Activated CD4-positive, alpha-beta T cell treated with anti-CD3 and anti-CD28 coated beads, Interleukin-2, amount 10 ng/mL, durations not matched to agents 24 days and 14 days (primary cell): Measurements from ENCODE around the gene KPTN. TPM values are rescaled to one million over a fixed set of nuclear protein-coding genes. Genes with fewer than 3 reads are reported as not detected.

Experiments used
- DNase-seq: peaks from one replicate; pipeline ENCODE4 v3.0.0; 2022
- H3K27ac Mint-ChIP-seq: one replicate; pipeline ENCODE4 v1.8.0; 2022; ENCODE audit warnings: mild to moderate bottlenecking, mixed read lengths
- H3K27me3 Mint-ChIP-seq: one replicate; pipeline ENCODE4 v1.8.0; 2022; ENCODE audit warnings: mixed read lengths
- H3K36me3 Mint-ChIP-seq: one replicate; pipeline ENCODE4 v1.8.0; 2022; ENCODE audit warnings: low read depth, mild to moderate bottlenecking, mixed read lengths
- H3K4me1 Mint-ChIP-seq: one replicate; pipeline ENCODE4 v1.8.0; 2021; ENCODE audit warnings: mixed read lengths
- H3K4me3 Mint-ChIP-seq: one replicate; pipeline ENCODE4 v1.8.0; 2022; ENCODE audit warnings: mild to moderate bottlenecking, moderate library complexity, mixed read lengths
- H3K9me3 Mint-ChIP-seq: one replicate; pipeline ENCODE4 v1.8.0; 2021; ENCODE audit warnings: mixed read lengths
- intact Hi-C: fragments of 100-400 bp; cut with micrococcal nuclease; formaldehyde crosslinking; loops from one replicate; pipeline ENCODE4 v1.15.1; 2023
- total RNA-seq: library from RNA; stranded (reverse); gene quantifications from 2 replicates; pipeline ENCODE4 v1.2.3, GENCODE V29; 2022

KPTN gene
- total RNA-seq, 1 donor from 2014 or later, result 12.2 TPM

- Mint-ChIP-seq H3K9me3 (no peaks in the 10 kb centered on the region), H3K27ac (no peak overlapping the region)
- intact Hi-C loops, result no loop called here
These were observed 19.3 kb upstream of the KPTN start for GRCh38 chr19:47503130-47503825.

GRCh38 chr19:47499863-47500830, 16.1 kb upstream of the KPTN start:
- H3K27ac Mint-ChIP-seq, result no peak overlapping the region

More at GRCh38 chr19:47503130-47503825, 19.3 kb upstream of the KPTN start:
- no peaks in the 10 kb centered on the region for H3K27me3 Mint-ChIP-seq
- H3K4me1 Mint-ChIP-seq, result peaks cover 7% of the 10 kb centered on the region
- H3K4me3 Mint-ChIP-seq, result no peak overlapping the region
- H3K36me3 Mint-ChIP-seq, result peaks cover 25% of the 10 kb centered on the region
- no peak for DNase-seq

DNA sequence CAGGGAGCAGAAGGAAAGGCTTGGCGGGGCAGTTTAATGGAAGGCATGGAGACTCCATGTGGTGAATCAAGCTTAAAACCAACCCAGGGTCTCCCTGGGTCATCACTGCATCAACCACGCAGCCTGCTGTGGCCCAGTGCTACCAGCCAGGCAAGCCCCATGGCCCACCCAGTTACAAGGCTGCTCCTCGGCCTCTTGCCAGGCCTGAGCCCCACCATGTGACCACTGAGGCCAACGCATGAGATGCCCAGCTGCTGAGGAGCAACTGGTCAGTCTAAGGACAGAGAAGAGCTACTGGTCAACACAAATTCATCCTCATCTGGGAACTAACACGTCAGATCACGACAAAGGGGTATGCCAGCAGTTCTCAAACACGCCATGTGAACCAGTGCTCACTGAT, 15.4 kb upstream of the KPTN start:
- Mint-ChIP-seq H3K4me3 (no peak overlapping the region), H3K4me1 (peaks cover 5% of the 10 kb centered on the region), H3K27me3 (no peaks in the 10 kb centered on the region), H3K9me3 (no peaks in the 10 kb centered on the region), H3K36me3 (peaks cover 32% of the 10 kb centered on the region), H3K27ac (no peak overlapping the region)
- DNase-seq, result no peak
- intact Hi-C loops, result no loop called here

More at GRCh38 chr19:47499863-47500830, 16.1 kb upstream of the KPTN start:
- Mint-ChIP-seq H3K27me3 (no peaks in the 10 kb centered on the region), H3K4me1 (peaks cover 7% of the 10 kb centered on the region), H3K9me3 (no peaks in the 10 kb centered on the region), H3K36me3 (peaks cover 32% of the 10 kb centered on the region), H3K4me3 (no peak overlapping the region)
- no peak for DNase-seq
- intact Hi-C loops, result no loop called here

GRCh38 chr19:47498561-47498960, 14.5 kb upstream of the KPTN start:
- Mint-ChIP-seq H3K27ac (no peak overlapping the region), H3K9me3 (no peaks in the 10 kb centered on the region), H3K27me3 (no peaks in the 10 kb centered on the region), H3K4me1 (peaks cover 5% of the 10 kb centered on the region), H3K4me3 (no peak overlapping the region), H3K36me3 (peaks cover 30% of the 10 kb centered on the region)
- intact Hi-C loops, result no loop called here
- DNase-seq, result no peak

- peaks cover 28% of the 10 kb centered on the region for H3K36me3 Mint-ChIP-seq
- DNase-seq, result no peak
- H3K4me3 Mint-ChIP-seq, result no peak overlapping the region
- no peaks in the 10 kb centered on the region for H3K9me3 Mint-ChIP-seq
- no peak overlapping the region for H3K27ac Mint-ChIP-seq
- intact Hi-C loops, result no loop called here
- H3K4me1 Mint-ChIP-seq, result peaks cover 2% of the 10 kb centered on the region
- H3K27me3 Mint-ChIP-seq, result no peaks in the 10 kb centered on the region
These were observed 14.0 kb upstream of the KPTN start for GRCh38 chr19:47497821-47498520.

DNA sequence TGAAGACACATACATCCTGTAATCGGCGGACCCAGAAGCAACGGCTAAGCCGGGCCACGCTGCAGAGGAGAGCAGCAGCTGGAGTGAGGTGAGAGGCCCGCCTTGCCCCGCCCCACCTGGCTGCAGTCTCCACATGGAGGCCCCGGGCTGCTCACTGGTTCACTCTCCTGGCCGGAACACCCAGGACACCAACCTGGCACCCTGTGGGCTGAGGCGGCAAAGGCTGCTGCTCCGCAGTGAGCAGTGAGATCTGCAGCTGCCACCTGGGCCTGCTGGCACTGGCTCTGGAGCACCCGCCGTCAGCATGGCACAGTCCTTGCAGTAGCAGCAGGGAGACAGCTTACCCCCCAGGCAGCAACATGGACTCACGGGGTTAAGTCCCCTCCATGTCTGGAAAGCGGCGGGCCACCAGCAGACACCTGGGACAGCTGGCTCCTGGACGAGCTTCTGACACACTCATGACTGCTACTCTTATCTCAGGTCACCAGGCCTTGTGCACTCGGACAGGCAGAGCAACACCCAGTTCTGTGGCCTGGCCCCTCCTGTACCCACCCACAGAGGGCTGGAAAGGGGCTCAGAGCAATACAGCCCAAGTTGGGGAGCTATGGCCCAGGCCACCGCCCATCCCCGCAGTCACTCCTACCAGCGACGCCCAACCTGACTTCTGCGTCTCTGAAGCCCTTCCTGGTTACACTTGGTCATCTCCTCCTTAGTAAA, 13.2 kb upstream of the KPTN start:
- DNase-seq, result no peak
- Mint-ChIP-seq H3K4me1 (peaks cover 2% of the 10 kb centered on the region), H3K9me3 (no peaks in the 10 kb centered on the region), H3K36me3 (peaks cover 24% of the 10 kb centered on the region), H3K27ac (no peak overlapping the region), H3K4me3 (no peak overlapping the region), H3K27me3 (no peaks in the 10 kb centered on the region)
- intact Hi-C loops, result no loop called here

DNA sequence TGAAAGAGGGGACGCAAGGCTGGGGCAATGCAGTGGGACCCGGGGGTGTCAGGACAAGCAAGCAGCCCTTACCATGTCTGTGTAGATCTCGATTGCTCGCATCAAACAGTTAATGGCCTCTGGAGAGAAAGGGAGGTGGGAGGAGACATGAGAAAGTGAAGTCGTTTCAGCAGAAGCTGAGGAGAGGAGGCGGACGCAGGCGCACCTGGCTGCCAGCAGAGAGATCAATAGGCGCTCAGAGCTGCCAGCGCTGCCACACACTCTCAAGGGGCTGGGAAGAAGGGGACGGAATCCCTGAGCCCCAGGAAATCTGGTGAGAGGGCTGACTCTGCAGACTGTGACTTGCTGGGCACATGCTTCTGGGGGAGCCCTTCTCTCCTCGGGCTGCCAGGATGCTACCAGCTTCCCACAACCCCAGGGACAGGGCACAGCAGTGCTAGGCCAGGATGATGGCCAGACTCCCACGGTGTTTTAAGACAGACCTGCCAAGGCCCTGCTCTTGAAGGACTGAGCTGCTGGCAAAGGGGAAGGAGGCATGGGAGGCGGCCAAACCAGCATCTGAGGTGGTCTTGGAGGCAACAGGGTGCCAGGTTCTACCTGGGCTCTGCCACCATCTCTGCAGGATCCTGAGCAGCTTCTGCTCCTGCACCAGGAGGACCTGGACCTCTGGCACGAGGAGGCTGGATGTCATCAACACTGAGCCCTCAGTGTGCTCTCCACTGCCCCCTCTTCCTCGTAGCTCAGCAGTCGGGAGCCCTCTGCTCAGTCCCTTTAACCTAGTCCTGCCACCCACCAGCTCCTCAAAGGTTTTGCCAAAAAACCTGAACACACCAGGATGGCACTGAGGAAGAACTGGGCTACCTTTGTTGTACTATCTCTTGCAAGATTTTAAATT, 11.7 kb upstream of the KPTN start:
- Mint-ChIP-seq H3K4me1 (no peaks in the 10 kb centered on the region), H3K9me3 (no peaks in the 10 kb centered on the region), H3K27me3 (no peaks in the 10 kb centered on the region), H3K4me3 (no peak overlapping the region), H3K36me3 (peaks cover 24% of the 10 kb centered on the region), H3K27ac (no peak overlapping the region)
- DNase-seq, result no peak
- intact Hi-C loops, result no loop called here

DNA sequence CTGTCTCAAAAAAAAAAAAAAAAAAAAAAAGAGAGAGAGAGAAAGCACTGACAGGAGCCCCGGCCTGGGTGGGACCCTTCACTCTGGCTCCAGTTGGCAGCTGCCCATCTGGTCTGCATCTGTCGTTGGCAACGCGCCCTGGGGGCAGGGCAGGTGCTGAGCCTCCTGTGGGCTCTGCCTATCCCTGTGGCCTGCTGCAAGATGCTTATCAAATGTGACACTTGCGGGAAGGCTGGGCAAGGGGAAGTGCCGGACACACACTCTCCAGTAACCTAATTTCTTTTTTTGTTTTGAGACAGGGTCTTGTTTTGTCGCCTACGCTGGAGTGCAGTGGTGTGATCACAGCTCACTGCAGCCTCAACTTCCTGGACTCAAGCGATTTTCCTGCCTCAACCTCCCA, 10.7 kb upstream of the KPTN start:
- H3K4me3 Mint-ChIP-seq, result no peak overlapping the region
- H3K27me3 Mint-ChIP-seq, result no peaks in the 10 kb centered on the region
- H3K27ac Mint-ChIP-seq, result no peak overlapping the region
- H3K9me3 Mint-ChIP-seq, result no peaks in the 10 kb centered on the region
- H3K36me3 Mint-ChIP-seq, result peaks cover 31% of the 10 kb centered on the region
- H3K4me1 Mint-ChIP-seq, result peaks cover 2% of the 10 kb centered on the region
- intact Hi-C loops, result no loop called here
- DNase-seq, result no peak

- Mint-ChIP-seq H3K27ac (no peak overlapping the region), H3K36me3 (peaks cover 33% of the 10 kb centered on the region), H3K4me1 (peaks cover 2% of the 10 kb centered on the region), H3K27me3 (no peaks in the 10 kb centered on the region), H3K9me3 (no peaks in the 10 kb centered on the region), H3K4me3 (no peak overlapping the region)
- no peak for DNase-seq
- intact Hi-C loops, result no loop called here
These were observed 10.2 kb upstream of the KPTN start for GRCh38 chr19:47494211-47494547.

DNA sequence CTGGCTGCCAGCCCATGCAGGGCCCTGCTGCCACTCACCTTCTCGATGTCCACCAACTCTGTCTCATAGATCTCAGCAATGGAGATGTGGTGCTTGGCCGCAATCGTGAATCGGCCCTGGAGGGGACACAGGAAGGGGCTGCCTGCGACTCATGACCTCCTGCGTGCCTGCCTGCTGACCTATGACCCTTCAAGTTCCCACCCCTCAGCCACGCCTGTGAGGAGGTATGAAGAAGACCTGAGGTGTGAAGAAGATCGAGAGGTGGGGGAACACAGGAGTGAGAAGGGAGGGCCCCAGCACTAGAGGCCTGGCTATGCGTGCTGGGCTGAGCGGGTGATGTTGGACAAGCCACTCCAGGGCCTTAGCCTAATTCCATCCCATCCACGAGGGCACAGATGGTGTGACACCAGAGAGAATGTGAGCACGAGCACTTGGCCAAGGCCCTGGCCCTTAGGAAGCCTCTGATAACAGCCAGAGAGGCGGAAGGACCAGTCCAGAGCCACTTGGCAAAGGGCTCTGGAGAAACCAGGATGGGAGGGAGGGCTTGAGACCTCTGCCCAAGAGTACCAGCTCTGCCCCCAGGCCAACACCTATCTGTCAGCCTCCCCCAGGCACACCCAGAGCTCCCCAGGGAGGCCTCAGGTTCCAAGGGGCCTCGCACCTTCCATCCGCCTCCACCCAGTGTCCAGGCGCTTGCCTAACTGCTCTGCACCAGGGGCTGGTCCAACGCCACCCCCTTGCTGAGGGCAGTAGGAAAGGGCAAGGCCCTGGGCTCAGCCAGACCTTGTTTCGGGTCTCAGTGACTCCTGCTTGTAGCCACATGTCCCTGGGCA, 9.6 kb upstream of the KPTN start:
- H3K4me3 Mint-ChIP-seq, result no peak overlapping the region
- H3K36me3 Mint-ChIP-seq, result peaks cover 31% of the 10 kb centered on the region
- H3K27me3 Mint-ChIP-seq, result no peaks in the 10 kb centered on the region
- peaks cover 2% of the 10 kb centered on the region for H3K4me1 Mint-ChIP-seq
- H3K9me3 Mint-ChIP-seq, result no peaks in the 10 kb centered on the region
- DNase-seq, result no peak
- intact Hi-C loops, result no loop called here
- H3K27ac Mint-ChIP-seq, result no peak overlapping the region

DNA sequence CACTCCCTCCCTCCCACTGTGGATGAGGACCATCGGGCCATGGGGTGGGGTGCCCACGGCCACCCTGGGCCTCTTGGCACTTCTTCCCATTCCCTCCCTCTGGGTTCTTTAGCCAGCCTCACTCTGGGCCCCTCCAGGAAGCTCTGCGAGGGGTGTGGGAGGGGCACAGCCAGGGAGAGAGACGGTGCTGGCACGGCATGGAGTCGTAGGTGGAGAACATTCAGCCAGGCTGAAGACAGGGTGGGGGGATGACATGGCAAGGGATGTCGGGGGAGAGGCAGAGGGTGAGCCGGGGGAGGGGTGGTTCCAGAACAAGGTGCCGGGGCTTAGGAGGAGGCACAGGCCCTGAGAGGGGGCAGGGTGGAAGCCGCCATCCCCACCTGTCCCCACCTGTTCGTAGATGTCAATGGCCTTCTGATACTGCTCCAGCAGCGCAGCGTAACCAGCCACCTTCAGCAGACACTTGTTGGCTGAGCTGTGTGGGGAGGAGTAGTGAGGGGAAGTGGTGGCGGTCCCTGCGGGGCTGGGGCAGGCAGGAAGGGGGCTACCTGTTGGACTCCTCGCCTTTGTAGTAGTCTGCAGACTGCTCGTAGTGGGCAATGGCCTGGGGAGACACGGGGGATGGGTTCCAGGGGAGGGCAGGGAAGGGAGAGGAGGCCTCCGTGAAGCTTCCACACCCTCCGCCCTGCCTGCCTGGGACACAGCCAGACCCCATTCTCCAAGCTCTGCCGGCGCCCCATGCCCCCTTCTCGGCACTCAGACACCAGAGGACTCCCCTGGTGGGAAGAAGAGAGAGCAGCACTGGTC, 8.8 kb upstream of the KPTN start:
- intact Hi-C loops, result no loop called here
- no peak overlapping the region for H3K27ac Mint-ChIP-seq
- H3K36me3 Mint-ChIP-seq, result peaks cover 38% of the 10 kb centered on the region

More for the DNA sequence above, 8.8 kb upstream of the KPTN start:
- peaks cover 2% of the 10 kb centered on the region for H3K4me1 Mint-ChIP-seq
- H3K27me3 Mint-ChIP-seq, result no peaks in the 10 kb centered on the region
- DNase-seq, result no peak
- H3K9me3 Mint-ChIP-seq, result no peaks in the 10 kb centered on the region
- H3K4me3 Mint-ChIP-seq, result no peak overlapping the region
